NCI-H2171 (cell line): ENCODE measurements around the gene LYPD1.

Experiments used
- DNase-seq: peaks from one replicate; lab custom pipeline; 2025; lab: John Stamatoyannopoulos, UW

LYPD1 gene

GRCh38 chr2:132595186-132595585, 74.8 kb downstream of the LYPD1 start:
- no peak for DNase-seq
